Ovary (tissue), 3 donors: ENCODE results near the gene SYS1.

Experiments
- CTCF ChIP-seq, 3 donors: fragments of 450-650 bp in 2 of 3; fragments of 200-600 bp in 1 of 3; IDR thresholded peaks; one replicate each; pipeline versions ENCODE4 v1.5.1 to v1.8.0; 2016 to 2022; ENCODE audit warnings: antibody characterized with exemption in 3 of 3, mild to moderate bottlenecking in 1 of 3
- EP300 ChIP-seq: sonication (generic); formaldehyde crosslinking; IDR thresholded peaks from one replicate; pipeline ENCODE4 v1.6.1; 2017; ENCODE audit warnings: antibody characterized with exemption
- POLR2A ChIP-seq: fragments of 450-650 bp; IDR thresholded peaks from one replicate; pipeline ENCODE4 v1.6.1; 2017; ENCODE audit warnings: antibody characterized with exemption, mild to moderate bottlenecking, moderate library complexity
- donor health status: DM: no; HTN: no; CAD: no.

GRCh38 chr20:45370571-45371160 is 7.7 kb downstream of the SYS1 start:
- TF ChIP-seq CTCF (IDR thresholded peaks at IDR 0.05) (no peak), POLR2A (no peak), EP300 (no peak)
